GM19372 (cell line): ENCODE results near the gene CUTA.
"Not testable (repeated sequence)": the region's sequence is repeated elsewhere in the genome, so short reads cannot be mapped to it uniquely, and the experiment has no call there.

Experiments used
- ATAC-seq: cut with Tn5 transposase; IDR thresholded peaks from one replicate; pipeline ENCODE4 v1.9.1; 2021; ENCODE audit warnings: mild to moderate bottlenecking, low read depth, moderate library complexity; ENCODE audit not compliant: unreplicated experiment

CUTA gene

GRCh38 chr6:33373960-33374910 is 43.7 kb downstream of the CUTA start:
- ATAC-seq = no peak

GRCh38 chr6:33372526-33373123 is 45.3 kb downstream of the CUTA start:
- no peak for ATAC-seq

DNA sequence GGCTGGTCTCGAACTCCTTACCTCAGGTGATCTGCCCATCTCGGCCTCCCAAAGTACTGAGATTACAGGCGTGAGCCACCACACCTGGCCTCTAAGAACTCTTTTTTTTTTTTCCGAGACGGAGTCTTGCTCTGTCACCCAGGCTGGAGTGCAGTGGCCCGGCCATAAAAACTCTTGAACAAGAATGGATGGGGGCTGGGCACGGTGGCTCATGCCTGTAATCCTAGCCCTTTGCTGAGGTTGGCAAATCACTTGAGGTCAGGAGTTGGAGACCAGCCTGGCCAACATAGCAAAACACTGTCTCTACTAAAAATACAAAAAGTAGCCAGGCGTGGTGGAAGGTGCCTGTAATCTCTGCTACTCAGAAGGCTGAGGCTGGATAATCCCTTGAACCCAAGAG is 46.0 kb downstream of the CUTA start:
- ATAC-seq = not testable (repeated sequence)

- ATAC-seq = not testable (repeated sequence)
Observed at GRCh38 chr6:33367715-33368025, 50.2 kb downstream of the CUTA start.

DNA sequence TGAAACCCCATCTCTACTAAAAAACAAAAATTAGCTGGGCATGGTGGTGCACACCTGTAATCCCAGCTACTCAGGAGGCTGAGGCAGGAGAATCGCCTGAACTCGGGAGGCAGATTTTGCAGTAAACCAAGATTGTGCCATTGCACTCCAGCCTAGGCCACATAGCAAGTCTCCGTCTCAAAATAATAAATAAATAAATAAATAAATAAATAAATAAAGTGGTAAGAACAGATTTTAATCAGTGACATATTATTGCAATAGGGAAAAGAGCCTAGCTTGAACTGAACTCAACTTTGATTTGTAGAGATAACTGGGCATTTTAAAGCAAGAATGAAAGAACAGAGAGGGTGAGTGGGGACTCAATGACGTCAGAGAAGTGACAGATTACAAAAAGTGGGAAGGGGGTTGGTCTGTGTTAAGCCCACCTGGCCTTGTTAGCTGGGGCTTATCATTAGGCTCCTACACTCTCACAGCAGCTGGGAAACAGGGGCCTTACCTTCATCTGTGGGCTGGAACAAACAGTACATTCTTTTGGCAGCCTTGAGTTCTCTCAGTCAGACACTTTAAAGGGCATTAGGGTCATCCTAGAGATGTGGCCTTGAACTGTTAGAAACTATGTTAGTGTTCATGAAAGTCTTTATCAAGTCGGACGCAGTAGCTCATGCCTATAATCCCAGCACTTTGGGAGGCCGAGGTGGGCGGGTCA is 50.7 kb downstream of the CUTA start:
- no peak for ATAC-seq
